ENCODE results near the gene CXXC5.
"Not testable (repeated sequence)": the region's sequence is repeated elsewhere in the genome, so short reads cannot be mapped to it uniquely, and the experiment has no call there.

The CXXC5 gene

DNA sequence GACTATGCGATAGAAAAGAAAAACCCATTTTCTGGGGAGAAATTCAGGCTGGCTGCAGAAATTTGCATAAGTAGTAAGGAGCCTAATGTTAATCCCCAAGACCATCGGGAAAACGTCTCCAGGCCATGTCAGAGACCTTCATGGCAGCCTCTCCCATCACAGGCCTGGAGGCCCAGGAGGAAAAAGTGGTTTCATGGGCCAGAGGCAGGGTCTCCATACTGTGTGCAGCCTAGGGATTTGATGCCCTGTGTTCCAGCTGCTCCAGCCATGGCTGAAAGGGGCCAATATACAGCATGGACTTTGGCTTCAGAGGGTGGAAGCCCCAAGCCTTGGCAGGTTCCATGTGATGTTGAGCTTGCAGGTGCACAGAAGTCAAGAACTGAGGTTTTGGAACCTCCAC, 71.8 kb downstream of the CXXC5 start:
- DNase-seq = not testable (repeated sequence)

GRCh38 chr5:139723986-139724587, 75.9 kb downstream of the CXXC5 start:
- no peak for DNase-seq

DNA sequence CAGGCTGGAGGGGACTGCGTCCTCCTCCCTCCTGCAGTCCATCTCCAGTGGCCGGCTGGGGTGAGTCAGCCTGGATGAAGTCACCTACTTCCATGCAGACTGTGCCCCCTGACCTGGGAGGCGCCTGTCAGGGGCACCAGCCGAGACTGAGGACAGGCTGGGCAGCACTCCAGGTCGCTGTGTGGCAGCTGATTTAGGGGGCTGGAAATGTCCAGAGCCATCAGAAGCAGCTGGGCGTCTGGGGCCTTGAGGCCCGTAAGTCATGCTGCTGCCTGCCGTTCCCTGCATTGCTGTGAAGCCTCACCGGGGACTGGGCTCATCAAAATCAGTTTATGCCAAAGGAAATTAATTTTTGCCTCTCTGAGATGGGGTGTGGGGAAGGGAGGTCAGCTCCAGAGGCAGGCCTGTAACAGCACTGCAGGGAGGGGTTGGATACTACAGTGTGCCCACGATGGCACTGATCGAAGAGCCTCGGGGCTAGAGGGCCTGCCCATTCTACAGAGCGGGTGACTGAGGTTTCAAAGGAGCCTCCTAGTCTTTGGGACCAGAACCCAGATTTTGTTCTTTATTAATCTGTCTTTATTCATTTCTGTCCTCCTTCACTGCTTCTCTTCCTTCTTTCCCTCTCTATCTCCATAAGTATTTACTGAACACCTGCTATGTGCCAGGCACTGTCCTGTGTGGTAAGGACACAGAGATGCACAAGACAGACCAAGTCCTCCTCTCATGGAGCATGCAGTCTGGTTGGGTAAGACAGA, 77.1 kb downstream of the CXXC5 start:
- DNase-seq = no peak

GRCh38 chr5:139726248-139726647, 78.1 kb downstream of the CXXC5 start:
- DNase-seq = no peak

DNA sequence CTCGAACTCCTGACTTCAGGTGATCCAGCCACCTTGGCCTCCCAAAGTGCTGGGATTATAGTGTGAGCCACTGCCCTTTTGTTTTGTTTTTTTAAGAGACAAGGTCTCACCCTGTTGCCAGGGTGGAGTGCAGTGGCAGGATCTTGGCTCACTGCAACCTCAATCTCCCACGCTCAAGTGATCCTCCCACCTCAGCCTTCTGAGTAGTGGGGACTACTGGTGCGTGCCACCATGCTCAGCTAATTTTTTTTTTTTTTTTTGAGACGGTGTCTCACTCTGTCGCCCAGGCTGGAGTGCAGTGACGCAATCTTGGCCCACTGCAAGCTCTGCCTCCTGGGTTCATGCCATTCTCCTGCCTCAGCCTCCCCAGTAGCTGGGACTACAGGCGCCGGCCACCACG, 79.5 kb downstream of the CXXC5 start:
- DNase-seq = not testable (repeated sequence)

- no peak for DNase-seq
Observed at GRCh38 chr5:139731281-139731680, 83.1 kb downstream of the CXXC5 start.

GRCh38 chr5:139732019-139732418, 83.9 kb downstream of the CXXC5 start:
- no peak for DNase-seq

- DNase-seq = no peak
Observed at GRCh38 chr5:139733010-139733688, 85.0 kb downstream of the CXXC5 start.
